Neutrophil (primary cell): ENCODE data around the gene FRMPD4.

Experiments
- H3K27ac ChIP-seq: fragments of 200-600 bp; sonication (generic); 2 replicates; pipeline ENCODE4 v1.5.1; 2016; ENCODE audit warnings: mild to moderate bottlenecking, moderate library complexity
- H3K27me3 ChIP-seq: fragments of 200-600 bp; sonication (generic); 2 replicates; pipeline ENCODE4 v1.6.0; 2016; ENCODE audit warnings: mild to moderate bottlenecking
- H3K36me3 ChIP-seq: fragments of 200-600 bp; sonication (generic); 2 replicates; pipeline ENCODE4 v1.5.1; 2017
- H3K4me1 ChIP-seq, 2 experiments: fragments of 200-600 bp in 1 of 2; sonication (generic) in 1 of 2; 1 replicate in 1 of 2; 2 replicates in 1 of 2; pipeline versions ENCODE4 v1.5.1 to v1.6.1; 2013 to 2016; ENCODE audit warnings: low read depth in 1 of 2, low read length in 1 of 2, mild to moderate bottlenecking in 1 of 2, moderate library complexity in 1 of 2; ENCODE audit not compliant: control insufficient read depth in 1 of 2, insufficient read depth in 1 of 2
- H3K4me3 ChIP-seq, 2 experiments: fragments of 200-600 bp in 1 of 2; sonication (generic) in 1 of 2; 1 replicate in 1 of 2; 2 replicates in 1 of 2; pipeline ENCODE4 v1.5.1; 2013 to 2016; ENCODE audit warnings: low read depth in 1 of 2, low read length in 1 of 2, mild to moderate bottlenecking in 1 of 2, moderate library complexity in 1 of 2
- H3K9me3 ChIP-seq: fragments of 200-600 bp; sonication (generic); 2 replicates; pipeline ENCODE4 v1.5.1; 2016
- CTCF ChIP-seq: fragments of 200-600 bp; sonication (generic); IDR thresholded peaks from 2 replicates; pipeline ENCODE4 v1.5.1; 2016; ENCODE audit warnings: antibody characterized with exemption

The FRMPD4 gene

GRCh38 chrX:12145402-12145801 lies 7.1 kb downstream of the FRMPD4 start:
- no peak overlapping the region for H3K27ac ChIP-seq
- no peak for TF ChIP-seq CTCF
- no peak overlapping the region for H3K4me3 ChIP-seq
- H3K27me3 ChIP-seq: no peaks in the 10 kb centered on the region
- H3K36me3 ChIP-seq: no peaks in the 10 kb centered on the region
- no peaks in the 10 kb centered on the region for H3K4me1 ChIP-seq
- no peaks in the 10 kb centered on the region for H3K9me3 ChIP-seq

GRCh38 chrX:12149670-12150407 lies 11.6 kb downstream of the FRMPD4 start:
- no peaks in the 10 kb centered on the region for H3K36me3 ChIP-seq
- H3K27ac ChIP-seq: no peak overlapping the region
- no peak overlapping the region for H3K4me3 ChIP-seq
- H3K9me3 ChIP-seq: no peaks in the 10 kb centered on the region
- H3K4me1 ChIP-seq: no peaks in the 10 kb centered on the region
- TF ChIP-seq CTCF: no peak
- H3K27me3 ChIP-seq: no peaks in the 10 kb centered on the region

- Histone ChIP-seq H3K27ac (no peak overlapping the region), H3K4me3 (no peak overlapping the region), H3K36me3 (no peaks in the 10 kb centered on the region), H3K4me1 (no peaks in the 10 kb centered on the region), H3K9me3 (no peaks in the 10 kb centered on the region), H3K27me3 (no peaks in the 10 kb centered on the region)
- no peak for TF ChIP-seq CTCF
These were observed 15.0 kb downstream of the FRMPD4 start for GRCh38 chrX:12153317-12153716.

- Histone ChIP-seq H3K4me1 (no peaks in the 10 kb centered on the region), H3K9me3 (no peaks in the 10 kb centered on the region), H3K27ac (no peak overlapping the region), H3K27me3 (no peaks in the 10 kb centered on the region), H3K4me3 (no peak overlapping the region), H3K36me3 (no peaks in the 10 kb centered on the region)
- no peak for TF ChIP-seq CTCF
These were observed 15.5 kb downstream of the FRMPD4 start for GRCh38 chrX:12153741-12154140.

GRCh38 chrX:12159799-12160198 lies 21.5 kb downstream of the FRMPD4 start:
- Histone ChIP-seq H3K4me1 (no peaks in the 10 kb centered on the region), H3K36me3 (no peaks in the 10 kb centered on the region), H3K27ac (no peak overlapping the region), H3K4me3 (no peak overlapping the region), H3K27me3 (no peaks in the 10 kb centered on the region), H3K9me3 (no peaks in the 10 kb centered on the region)
- no peak for TF ChIP-seq CTCF
